Measurements from ENCODE around the gene CRY1.
"Not testable (repeated sequence)": the region's sequence is repeated elsewhere in the genome, so short reads cannot be mapped to it uniquely, and the experiment has no call there.

The CRY1 gene

DNA sequence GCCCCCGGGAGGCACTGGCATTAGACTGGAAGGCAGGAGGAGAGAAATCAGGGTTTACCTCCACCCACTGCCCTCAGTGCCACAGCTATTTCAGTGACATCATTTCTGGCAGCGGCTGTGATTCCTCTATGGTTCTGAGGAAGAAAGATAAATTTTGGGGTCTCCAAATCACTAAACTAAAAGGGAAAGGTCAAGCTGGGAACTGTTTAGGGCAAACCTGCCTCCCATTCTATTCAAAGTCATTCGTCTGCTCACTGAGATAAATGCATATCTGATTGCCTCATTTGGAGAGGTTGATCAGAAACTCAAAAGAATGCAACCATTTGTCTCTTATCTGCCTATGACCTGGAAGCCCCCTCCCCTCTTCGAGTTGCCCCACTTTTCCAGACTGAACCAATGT lies 14.0 kb upstream of the CRY1 start:
- DNase-seq: no peak

DNA sequence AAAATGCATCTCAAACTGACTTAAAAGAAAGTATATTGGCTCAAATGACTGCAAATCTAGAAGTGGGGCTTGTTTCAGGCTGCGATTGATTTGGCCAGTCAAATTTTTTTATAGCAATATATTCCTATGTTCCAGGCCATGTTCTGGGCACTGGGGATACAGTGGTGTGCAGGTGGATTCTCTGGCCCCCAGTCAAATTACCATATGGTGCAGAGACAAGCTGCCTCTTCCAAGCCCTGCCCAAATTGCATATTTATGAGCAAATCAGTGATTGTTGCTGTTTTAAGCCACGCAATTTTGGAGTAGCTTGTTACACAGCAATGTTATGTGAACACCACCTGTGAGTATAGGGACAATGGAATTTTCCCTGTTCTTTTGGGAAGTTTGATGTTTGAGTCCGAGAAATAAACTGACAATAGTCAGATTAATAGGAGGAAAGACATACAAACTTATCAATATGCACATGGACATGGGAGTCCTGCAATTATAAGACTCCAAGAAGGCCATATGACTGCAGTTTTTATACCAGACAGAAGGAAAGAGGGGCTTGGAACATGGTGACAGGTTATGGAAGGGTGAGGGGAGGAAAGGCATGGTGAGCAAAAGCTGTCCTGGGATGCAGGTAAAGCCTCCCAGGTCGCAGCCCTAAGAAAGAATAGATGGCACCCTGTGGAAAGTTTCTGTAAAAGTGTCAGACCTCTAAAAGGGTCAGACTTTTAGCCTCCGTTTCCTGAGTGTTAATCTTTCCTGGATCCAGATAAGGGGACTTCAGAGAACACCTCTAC lies 13.1 kb upstream of the CRY1 start:
- DNase-seq: no peak

DNA sequence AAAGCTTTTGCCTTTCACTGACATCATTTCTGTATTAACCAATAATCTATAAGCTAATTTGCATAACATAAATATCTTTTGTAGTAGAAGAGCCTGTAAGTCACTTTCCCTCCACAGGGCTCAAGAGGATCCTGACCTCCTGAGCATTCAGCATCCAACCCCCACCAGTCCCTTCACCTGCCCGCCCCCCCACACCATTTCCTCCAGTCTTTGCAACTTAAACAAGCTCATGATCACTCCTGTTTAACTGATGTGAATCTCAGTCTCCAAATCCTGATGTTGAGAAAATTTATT lies 12.0 kb upstream of the CRY1 start:
- no peak for DNase-seq

DNA sequence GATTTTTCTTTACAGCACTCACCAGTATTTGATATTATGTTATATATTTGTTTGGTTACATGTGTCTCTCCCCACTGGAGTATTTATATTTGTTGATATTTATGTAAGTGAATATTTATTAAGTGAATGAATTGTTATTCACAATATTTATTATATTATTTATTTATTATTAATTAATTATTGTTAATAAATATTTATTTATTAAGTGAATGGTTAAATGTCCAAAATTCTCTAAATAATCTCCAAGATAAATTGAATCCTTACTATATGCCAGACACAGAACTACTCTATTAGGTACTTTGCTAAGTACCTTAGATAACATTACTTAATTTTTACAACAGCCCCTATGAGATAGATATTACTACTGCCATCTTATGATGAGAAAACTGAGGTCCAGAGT lies 10.2 kb upstream of the CRY1 start:
- no peak for DNase-seq

DNA sequence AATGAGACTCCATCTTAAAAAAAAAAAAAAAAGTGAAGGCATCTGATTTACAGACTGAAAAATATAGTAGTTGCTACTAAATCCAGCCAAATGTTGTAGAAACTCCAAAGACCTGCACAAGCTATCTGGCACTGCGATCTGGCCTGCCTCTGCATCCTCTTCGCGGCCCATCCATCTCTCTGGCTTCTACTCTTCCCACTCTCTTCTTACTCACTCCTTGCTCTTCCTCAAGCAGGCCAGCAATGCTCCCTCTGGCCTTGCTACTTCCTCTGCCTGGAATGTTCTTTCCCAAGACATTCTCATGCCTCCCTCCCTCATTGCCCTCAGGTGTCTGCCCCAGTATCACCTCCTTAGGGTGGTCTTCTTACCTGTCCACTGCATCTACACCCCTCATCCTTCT lies 9.7 kb upstream of the CRY1 start:
- no peak for DNase-seq

DNA sequence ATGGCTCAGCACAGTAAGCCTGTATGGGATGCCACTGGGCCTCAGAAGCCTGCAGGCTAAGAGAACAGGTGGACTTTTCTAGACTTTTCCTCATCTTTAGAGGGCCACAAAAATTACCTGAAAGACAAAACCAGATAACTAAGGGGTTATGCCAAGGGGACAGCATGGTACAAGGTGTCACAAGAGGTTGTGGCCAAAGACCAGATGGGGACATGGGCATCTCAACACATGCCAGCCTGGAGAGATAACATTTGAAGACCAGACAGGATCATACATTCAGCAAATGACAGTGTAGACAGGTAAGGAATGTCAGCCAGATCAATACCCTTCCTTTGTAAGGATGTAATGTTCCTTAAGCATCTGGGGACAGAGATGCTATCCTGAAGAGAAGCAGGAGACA lies 8.9 kb upstream of the CRY1 start:
- no peak for DNase-seq

DNA sequence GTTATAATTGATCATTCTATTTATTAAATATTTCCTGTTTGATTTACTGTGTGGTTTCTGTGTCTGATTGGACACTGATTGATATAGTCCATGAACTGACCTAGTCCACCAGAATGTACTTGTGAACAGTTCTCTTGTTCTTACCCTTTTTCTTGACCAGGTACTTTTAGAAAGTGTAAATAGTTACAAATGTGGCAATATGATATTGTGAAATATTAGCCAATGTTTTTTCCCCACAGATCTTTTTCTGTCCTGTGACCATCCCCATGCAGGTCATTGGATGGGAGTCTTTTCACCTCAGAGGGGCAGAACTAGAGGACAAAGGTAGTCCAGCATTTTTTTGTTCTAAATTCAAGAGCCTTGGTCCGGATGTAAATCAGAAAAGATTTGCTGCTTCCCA lies 8.3 kb upstream of the CRY1 start:
- no peak for DNase-seq

DNA sequence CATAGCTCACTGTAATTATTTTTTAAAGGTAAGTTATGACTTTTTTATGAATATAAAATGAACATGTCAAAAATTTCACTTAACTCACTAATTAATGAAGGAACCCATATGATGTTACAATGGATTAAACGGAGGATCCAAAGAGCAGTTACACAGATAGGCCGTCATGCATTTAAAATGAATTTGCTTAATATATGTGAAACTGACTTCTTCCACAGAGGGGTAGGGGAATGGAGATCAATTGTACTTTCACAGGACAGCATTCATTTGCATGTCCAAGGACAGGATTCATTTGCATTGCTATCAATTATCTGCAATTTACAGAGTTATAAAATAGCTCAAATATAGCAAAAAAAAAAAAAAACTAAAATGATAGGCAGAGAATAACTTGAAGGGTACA lies 6.6 kb upstream of the CRY1 start:
- no peak for DNase-seq

DNA sequence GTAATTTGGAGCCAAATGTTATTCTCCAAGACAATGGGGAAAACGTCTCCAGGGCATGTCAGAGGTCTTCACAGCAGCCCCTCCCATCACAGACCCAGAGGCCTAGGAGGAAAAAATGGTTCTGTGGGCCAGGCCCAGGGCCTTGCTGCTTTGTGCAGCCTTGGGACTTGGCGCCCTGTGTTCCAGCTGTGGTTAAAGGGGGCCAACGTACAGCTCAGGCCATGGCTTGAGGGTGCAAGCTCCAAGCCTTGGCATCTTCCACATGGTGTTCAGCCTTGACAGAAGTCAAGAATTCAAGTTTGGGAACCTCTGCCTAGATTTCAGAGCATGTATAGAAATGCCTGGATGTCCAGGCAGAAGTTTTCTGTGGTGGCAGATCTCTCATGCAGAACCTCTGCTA lies 3.2 kb upstream of the CRY1 start:
- DNase-seq: no peak

DNA sequence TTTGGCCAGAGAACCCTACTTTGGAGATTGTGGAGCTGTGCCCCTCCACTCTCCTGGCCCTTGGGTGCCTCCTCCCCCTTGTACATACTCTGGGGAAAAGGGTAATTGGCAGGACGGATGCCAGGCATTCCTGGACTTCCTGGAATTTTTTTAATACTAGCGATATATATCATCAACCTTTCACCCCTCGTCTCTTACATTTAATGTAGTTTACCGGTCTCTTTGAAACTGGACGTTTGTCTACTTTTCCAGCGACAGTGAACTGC lies 767 bp upstream of the CRY1 start:
- DNase-seq: no peak

DNA sequence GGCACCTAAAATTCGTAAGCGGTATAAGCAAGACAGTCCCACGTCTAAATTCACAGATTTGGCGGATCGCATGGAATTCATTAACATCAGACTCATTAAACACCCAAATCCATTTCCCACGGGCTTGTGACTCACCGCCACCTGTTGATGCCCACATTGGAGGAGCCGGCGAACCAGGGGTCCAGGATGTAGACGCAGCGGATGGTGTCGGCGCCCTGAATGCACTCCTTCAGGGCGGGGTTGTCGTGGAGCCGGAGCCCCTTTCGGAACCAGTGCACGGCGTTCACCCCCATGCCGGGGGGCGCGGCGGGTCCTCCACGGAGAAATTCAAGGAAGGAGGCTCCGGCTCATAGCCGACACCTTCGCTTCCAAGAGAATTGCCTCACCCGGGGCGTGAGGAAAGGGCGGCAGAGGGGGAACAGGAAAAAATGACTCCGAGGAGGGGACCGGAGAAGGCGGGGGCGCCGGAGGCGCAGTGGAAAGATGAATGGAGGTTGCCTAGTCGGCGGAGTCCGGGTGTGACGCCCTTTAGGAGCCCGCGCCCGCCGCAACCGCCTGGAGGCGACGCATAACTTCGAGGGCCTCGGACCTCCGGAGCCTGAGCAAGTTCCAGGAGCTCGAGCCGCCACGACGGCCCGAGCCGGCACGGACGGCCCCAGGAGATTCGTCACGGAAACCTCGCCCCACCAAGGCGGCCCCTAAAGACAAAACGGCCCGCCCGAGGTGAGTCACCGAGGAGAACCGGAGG lies 506 bp downstream of the CRY1 start:
- no peak for DNase-seq

DNA sequence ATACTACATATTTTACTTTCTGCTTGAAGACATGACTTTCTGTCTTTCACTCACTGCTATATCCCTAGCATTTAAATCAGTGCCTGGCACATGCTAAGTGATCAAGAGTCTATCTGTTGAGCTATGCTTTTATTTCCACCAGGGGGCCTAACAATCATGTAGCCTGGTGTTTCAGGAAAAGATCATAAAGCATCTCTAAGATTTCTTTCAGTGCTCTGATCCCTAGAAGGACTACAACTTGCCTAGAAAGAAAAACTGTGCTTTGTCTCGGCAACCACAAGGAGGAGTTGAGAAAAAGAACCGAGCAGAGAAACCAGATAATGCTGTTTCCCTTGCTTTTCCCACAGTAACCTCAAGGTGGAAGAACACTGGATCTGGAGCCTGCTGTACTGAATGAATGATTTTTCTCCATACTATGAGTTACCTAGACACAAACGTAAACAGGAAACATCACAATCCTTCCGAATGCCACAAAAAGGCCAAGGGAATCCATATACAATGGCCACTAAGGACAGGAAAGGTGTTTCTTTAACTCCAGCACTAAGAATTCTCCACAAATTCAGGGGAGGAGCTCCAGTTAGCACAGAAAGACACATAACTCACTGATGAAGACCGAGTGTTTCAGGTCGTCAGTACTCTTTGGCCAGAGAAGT lies 1.2 kb downstream of the CRY1 start:
- peak; percentile 36 for DNase-seq

DNA sequence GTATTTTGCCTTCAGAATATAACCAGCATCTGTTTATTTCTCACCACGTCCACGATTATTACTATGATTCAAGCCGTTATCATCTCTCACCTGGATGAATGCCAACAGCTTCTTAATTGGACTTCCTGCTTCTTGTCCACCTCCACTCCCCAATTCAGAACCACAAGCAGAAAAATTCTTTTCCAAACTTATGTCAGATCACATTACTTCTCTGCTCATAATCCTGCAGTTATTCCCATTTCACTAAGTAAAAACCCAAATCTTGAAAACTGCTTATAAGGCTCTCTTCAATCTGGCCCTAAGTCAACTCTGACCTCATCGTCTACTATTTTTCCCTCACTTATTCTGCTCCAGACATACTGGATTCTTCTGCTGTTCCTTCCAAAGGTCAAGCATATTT lies 2.0 kb downstream of the CRY1 start:
- DNase-seq: no peak

DNA sequence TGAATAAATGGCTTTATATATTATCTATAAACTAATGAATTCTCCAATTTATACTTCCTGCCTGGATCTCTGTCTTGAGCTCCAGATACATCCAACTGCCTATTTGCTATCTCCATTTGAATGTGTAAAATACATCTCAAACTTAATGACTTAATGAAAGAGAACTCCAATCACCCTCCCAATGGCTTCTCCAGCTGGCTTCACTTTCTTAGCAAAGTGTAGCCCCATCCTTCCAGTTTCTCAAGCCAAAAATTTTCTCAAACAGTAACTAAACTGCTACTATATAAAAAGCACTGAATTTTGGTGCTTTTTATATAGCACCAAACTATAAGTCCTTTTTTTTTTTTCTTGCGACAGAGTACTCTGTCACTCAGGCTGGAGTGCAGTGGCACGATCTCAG lies 2.6 kb downstream of the CRY1 start:
- no peak for DNase-seq

DNA sequence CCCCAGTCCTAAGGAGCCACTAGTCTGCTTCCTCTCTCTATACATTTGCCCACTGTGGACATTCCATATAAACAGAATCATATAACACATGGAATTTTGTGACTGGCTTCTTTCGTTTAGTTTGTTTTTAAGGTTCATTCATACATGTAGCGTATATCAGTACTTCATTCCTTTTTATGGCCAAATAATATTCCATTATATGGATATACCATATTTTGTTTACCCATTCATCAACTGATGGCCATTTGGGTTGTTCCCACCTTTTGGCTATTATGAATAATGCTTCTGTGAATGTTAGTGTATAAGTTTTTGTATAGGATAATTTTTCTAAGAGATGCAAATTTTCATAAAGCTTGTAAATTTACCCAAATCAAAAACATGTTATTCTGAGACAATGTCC lies 4.4 kb downstream of the CRY1 start:
- DNase-seq: no peak

DNA sequence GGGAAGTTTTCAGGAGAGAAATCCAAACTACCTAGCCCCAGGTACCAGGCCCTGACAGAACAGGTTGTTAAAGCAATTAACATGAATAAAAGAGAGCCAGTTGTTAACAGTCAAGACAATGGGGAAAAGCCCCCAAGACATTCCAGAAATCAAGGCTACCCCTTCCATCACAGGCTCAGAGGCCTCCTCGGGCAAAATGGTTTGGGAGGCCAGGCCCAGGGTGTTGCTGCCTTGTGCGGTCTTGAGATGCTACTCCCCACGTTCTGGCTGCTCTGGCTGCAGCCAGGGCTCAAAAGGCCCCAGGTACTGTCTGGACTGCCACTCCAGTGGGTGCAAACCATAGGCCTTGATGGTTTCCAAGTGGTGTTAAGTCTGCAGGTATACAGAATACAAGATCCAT lies 7.0 kb downstream of the CRY1 start:
- no peak for DNase-seq

DNA sequence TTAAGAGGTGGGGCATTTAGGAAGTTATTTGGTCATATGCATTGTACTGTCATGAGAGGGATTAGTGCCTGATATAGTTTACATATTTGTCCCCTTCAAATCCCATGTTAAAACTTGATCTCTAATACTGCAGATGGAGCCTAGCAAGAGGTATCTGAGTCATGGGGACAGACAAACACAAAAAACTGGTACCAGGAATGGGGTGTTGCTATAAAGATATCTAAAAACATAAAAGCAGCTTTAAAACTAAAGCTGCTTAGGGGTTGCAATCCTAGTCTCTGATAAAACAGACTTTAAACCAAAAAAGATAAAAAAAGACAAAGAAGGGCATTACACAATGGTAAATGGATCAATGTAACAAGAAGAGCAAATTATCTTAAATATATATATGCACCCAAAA lies 11.6 kb downstream of the CRY1 start:
- no peak for DNase-seq

DNA sequence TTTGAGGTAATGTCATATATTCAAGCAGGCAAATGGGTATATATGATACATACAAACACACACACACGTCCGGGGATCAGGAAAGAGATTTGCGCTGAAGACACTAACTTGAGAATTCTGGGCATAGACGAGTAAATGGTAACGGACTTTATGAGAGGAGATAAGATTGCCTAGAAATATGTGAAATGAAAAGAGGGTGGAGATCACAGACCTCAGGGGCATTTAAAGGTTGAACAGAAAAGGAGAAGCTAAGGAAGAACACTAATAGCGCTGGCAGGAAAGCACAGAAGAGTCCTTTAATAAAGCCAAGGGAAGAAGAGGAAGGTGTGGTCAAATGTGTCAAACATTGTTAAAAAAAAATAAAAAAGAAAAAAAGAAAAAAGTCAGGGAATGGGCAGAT lies 13.1 kb downstream of the CRY1 start:
- DNase-seq: no peak

DNA sequence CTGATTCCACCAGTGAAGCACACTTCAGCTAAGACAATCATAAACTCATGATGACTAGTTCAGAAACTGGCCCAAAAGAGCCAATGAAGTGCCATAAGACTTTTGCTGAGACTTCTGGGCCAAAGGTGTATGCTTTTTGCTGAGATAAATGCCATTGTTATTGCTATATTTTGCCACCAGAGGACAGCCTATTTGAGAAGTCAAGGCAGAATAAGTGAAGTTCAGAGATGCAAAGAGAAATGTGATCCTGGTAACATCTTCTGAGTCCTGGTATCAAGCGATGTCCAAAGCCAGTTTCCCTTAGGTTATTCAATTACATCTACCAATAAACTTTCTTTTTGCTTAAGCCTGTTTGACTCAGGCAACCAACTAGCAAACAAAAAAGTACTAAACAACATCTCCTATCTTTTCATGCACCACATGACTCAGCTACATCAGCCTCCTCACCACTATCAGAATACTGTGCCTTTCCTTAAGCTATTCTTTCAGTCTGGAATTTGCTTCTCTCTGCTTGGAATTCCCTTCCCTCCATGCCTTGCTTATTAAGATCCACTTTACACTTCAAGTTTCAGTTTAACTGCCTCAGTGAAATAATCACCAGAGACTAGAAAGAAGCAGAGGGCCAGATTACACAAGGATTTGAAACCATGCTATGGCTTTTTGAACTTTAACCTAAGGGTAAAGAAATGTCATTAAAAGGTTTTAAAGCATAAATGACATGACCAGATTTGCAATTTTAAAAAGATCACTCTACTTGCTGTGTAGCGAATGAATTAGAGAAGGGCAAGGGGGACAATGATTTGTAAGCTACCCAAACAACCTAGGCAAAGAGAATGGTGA lies 14.0 kb downstream of the CRY1 start:
- no peak for DNase-seq

DNA sequence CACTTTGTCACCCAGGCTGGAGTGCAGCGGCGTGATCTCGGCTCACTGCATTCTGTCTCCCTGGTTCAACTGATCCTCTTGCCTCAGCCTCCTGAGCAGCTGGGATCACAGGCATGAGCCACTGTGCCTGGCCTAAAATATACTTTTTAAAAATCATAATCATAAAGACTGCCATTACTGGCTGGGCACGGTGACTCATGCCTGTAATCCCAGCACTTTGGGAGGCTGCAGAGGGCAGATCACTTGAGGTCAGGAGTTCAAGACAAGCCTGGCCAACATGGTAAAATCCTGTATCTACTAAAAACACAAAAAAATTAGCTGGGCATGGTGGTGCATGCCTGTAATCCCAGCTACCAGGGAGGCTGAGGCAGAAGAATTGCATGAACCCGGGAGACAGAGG lies 20.1 kb downstream of the CRY1 start:
- DNase-seq: not testable (repeated sequence)

DNA sequence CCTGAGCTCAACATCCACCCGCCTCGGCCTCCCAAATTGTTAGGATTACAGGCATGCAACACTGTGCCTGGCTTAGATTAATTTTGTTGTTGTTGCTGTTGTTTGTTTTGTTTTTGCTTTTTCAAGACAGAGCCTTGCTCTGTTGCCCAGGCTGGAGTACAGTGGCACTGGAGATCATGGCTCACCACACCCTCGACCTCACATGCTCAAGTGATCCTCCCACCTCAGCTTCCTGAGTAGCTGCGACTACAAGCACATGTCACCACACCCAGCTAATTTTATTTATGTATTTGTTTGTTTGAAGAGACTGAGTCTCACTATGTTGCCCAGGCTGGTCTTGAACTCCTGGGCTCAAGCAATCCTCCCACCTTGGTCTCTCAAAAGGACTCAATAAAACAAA lies 26.7 kb downstream of the CRY1 start:
- no peak for DNase-seq

DNA sequence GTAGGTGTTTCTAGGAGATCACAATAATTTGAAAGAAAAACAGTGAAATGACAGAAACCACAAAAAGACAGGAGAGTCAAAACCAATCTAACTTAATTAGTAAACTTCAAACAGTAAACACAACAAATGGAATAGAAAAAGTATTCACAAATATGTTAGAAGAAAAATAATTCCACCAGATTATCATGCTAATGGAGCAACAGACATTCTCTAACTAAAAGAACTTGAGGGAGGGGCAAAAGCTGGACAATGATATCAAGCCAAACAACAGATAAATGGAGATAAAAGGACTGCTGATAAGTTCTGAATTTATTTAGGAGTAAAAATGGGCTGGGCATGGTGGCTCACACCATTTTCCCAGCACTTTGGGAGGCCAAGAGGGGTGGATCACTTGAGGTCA lies 28.7 kb downstream of the CRY1 start:
- no peak for DNase-seq

DNA sequence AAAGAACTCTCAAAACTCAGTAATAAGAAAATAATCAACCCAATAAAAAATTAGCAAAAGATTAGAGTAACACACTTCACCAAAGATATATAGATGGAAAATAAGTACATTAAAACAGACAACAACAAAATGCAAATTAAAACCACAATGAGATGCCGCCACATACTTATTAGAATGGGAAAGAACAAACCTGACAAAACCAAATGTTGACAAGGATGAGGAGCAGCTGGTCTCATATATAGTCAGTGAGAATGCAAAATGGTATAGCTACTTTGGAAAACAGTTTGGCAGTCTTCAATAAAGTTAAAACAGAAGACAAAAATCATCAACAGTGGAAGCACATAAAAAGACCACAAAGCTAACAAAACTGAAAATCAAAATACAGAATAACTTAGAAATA lies 29.1 kb downstream of the CRY1 start:
- DNase-seq: no peak

DNA sequence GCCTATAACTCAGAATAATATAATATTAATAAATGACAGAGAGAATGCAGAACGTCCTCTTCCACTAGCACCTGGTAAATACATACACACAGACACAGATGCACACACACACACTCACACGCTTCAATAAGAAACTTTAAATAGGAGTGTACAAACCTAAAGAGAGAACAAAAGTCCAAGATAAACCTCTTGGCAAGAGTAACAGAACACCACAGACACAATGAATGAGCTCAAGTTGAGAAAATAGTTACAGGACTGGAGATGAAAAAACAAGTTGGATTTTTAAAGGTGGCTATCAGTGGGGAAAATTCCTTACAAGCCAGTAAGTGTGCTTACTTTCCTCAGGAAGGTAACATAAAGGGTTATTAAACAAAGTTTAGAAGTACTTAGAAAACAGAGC lies 35.2 kb downstream of the CRY1 start:
- no peak for DNase-seq
